Cortex of kidney (tissue), 1 donor: ENCODE data around the gene SH3GLB2.

ENCODE experiments used
- DNase-seq: peaks from one replicate; lab custom pipeline; 2025; lab: John Stamatoyannopoulos, UW

SH3GLB2 gene

GRCh38 chr9:129028192-129028966 is at the start of gene SH3GLB2:
TSS of gene SH3GLB2 (minus strand) at chr9:129028331. CDS start at chr9:129028154, 177 bp downstream.
- DNase-seq, result no peak

GRCh38 chr9:129077236-129077635 is 49.1 kb upstream of the SH3GLB2 start:
- no peak for DNase-seq

- no peak for DNase-seq
Observed at GRCh38 chr9:129076640-129077037, 48.5 kb upstream of the SH3GLB2 start.

- no peak for DNase-seq
Observed at GRCh38 chr9:129075996-129076639, 48.0 kb upstream of the SH3GLB2 start.

- no peak for DNase-seq
Observed at GRCh38 chr9:129074106-129074505, 46.0 kb upstream of the SH3GLB2 start.

GRCh38 chr9:129073404-129073803 is 45.3 kb upstream of the SH3GLB2 start:
- DNase-seq, result no peak

GRCh38 chr9:129072171-129072570 is 44.0 kb upstream of the SH3GLB2 start:
- no peak for DNase-seq

- no peak for DNase-seq
Observed at GRCh38 chr9:129071526-129072126, 43.5 kb upstream of the SH3GLB2 start.

GRCh38 chr9:129070696-129071525 is 42.8 kb upstream of the SH3GLB2 start:
- no peak for DNase-seq

GRCh38 chr9:129069862-129070641 is 41.9 kb upstream of the SH3GLB2 start:
- DNase-seq, result no peak

- DNase-seq, result no peak
Observed at GRCh38 chr9:129068990-129069861, 41.1 kb upstream of the SH3GLB2 start.

- no peak for DNase-seq
Observed at GRCh38 chr9:129068110-129068509, 40.0 kb upstream of the SH3GLB2 start.

- DNase-seq, result no peak
Observed at GRCh38 chr9:129064499-129064908, 36.4 kb upstream of the SH3GLB2 start.

- no peak for DNase-seq
Observed at GRCh38 chr9:129063061-129063460, 34.9 kb upstream of the SH3GLB2 start.

GRCh38 chr9:129060991-129061390 is 32.9 kb upstream of the SH3GLB2 start:
- no peak for DNase-seq

- DNase-seq, result no peak
Observed at GRCh38 chr9:129059796-129060785, 32.0 kb upstream of the SH3GLB2 start.

- no peak for DNase-seq
Observed at GRCh38 chr9:129058965-129059795, 31.0 kb upstream of the SH3GLB2 start.

GRCh38 chr9:129054163-129054851 is 26.2 kb upstream of the SH3GLB2 start:
- no peak for DNase-seq
